OCI-M2 (cell line): ENCODE data around the gene NFIX.

Source experiments
- DNase-seq: peaks from one replicate; lab custom pipeline; 2025; ENCODE audit not compliant: unreplicated experiment; lab: John Stamatoyannopoulos, UW

NFIX gene

DNA sequence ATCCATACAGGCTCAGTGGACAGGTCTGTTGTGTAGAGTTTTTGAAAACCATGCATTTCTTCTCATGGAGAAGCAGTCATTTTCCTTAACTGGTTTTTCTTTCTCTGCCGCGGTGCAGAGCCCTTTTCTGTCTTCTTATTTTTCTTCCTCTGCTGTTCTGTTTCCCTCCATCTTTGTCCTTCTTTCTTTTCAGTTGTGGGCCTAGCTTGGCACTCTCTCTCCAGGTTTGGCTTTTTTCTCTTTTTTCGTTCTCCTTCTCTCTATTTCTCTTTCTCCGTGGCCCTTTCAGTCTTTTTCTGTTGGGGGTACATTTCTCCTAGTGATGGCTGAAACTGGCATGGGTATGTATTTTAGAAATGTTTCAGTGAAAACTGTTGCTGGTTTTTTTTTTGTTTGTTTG, 24.1 kb downstream of the NFIX start:
- DNase-seq, result no peak

DNA sequence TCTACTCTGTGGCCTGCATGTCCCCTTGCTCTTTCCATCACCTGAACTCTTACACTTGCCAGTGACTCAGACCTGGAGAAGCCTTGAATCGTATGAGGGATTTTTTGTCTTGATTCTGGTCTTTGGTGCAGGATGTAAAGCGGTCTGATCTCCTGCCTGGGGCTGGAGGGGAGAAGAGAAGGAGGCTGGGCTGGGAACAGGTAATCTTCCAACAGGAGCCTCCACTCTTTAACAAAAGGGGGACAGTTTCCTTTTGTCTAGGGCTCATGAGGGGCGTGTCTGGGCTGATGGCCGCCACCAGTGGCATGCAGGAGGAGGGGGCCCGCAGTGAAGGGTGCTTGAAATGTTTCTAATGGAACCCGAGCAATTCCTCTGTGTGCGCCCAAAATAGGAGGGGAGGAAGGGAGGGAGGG, 24.7 kb downstream of the NFIX start:
- no peak for DNase-seq

DNA sequence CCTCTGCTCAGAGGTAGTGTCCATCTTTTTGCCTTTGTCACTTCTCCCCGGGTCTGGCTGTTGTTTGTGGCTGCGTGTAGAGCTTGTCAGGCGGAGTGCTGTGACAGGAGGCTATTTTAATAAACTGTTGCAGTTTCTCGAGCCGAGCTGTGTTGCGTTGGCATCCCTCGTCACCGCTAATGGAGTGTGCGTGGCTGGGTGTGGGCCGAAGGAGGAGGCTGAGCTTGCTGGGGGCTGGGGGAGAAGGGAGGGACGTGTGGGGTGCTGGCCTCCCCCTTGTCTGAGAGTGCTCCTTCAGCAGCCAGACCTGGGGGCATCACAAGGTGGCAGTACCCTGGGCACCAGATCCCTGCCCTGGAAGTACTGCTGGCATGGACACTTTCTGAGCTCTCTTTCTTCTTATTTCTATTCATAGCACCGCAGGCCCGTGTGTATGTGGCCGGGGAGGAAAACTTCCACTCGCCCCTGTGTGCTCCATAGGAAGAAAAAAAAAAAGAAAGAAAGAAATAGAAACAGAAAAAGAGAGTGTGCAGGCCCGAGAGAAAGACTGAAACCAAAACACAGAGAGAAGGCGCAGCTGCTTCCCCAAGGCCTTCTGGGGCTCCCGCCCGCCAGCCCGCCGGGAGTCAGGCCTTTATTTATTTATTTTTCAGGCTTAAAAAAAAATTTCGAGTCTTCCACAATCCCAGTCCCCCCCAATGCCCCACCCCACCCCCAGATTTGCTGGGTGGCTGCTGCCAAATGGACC, 27.0 kb downstream of the NFIX start:
- DNase-seq, result no peak

DNA sequence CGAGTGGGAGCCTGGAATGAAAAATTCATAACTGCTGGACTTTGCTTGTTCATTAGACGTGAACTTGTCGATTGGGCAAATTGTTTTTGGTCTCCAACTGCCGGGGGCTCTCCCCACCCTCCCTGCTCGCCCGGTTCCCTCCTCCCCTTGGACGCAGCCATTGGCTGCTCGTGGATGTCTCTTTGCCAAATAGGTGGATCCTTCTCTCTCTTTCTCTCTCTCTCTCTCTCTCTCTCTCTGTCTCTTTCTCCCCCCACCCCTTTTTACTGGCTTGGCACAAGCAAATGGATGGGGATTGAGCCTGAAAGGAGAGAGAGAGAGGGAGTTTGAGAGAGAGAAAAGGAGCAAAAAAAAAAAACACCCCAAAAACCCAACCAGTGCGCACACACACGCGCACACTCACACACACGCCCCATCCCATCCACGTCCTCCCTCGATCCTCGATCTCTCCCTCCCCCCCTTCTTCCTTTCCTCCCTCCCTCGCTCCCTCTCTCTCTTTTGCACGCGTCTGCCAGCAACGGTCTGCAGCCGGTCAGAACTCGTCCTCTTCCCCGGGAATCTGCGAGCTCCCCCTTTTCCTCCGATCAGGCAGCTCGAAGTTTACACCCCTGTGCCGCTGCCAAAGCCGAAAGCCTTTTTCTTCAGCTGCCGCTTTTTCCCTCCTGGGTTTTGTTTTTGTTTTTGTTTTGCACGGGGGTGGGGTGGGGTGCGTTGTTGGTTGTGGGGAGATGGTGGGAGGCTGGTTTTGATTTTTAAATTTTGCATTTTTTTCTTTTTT, 27.8 kb downstream of the NFIX start:
- no peak for DNase-seq

DNA sequence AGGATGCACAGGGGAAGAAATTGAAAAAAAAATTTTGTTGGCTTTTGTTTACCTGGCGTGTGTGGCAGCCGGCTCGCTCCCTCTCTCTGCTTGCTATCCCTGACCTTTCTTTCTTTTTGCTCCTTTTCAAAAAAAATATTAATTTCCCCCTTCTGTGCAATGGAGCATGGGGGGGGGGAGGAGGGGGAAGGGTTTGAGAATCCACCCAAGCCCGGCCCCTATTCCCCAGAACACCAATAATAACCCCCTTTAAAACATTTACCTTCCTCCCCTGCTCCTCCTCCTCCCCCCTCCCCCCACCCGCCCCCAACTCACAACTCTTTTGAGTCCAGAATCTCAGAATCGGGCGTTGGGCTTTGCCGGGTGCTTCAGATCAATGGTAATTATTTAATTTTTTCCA, 28.4 kb downstream of the NFIX start:
- no peak for DNase-seq

DNA sequence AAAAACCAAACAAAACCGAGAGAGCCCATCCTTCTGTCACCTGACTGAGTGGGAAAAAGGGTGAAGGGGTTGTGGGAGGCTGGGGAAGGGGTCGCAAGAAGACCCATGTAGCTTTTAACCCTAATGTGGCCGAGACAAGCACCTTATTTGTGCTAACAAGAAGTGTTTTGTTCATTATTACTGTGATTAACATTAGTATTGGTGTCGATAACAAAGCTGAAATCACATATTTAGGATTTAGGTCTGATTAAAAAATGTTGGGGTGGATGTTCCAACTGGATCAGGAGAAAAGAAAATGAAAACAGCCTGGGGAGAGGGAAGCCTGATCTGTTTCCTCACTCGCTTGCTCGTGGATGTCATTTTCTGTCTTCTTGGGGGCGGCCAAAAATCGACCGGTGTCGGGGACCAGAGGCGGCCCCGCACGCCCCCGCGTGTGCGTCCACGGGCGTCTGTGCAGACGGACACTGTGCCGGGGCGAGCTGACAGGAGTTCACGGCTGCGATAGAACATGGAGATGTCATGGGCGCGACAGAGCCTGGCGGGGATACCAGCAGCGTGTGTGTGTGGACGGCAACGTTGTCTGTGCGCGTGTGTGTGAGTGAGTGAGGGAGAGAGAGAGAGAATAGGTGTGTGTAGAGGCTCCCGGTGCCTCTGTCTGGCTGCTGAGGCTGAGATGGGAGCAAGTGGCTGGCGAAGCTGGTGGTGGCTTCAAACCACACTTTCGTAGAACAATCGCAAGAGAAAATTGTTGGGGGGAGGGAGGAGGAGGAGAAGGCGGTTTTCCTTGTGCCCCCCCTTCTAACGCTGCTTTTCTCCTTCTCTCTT, 29.1 kb downstream of the NFIX start:
- no peak for DNase-seq

DNA sequence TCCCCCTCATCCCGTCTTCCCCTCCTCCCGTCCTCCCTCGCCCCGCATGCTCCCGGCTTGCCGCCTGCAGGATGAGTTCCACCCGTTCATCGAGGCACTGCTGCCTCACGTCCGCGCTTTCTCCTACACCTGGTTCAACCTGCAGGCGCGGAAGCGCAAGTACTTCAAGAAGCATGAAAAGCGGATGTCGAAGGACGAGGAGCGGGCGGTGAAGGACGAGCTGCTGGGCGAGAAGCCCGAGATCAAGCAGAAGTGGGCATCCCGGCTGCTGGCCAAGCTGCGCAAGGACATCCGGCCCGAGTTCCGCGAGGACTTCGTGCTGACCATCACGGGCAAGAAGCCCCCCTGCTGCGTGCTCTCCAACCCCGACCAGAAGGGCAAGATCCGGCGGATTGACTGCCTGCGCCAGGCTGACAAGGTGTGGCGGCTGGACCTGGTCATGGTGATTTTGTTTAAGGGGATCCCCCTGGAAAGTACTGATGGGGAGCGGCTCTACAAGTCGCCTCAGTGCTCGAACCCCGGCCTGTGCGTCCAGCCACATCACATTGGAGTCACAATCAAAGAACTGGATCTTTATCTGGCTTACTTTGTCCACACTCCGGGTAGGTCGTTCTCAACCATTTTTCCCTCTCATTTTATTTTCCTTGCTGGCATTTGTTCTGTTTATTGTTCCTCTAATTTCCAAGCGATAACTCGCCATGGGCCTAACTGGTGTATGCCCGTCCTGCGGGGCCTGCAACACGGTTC, 29.8 kb downstream of the NFIX start:
- DNase-seq, result no peak

DNA sequence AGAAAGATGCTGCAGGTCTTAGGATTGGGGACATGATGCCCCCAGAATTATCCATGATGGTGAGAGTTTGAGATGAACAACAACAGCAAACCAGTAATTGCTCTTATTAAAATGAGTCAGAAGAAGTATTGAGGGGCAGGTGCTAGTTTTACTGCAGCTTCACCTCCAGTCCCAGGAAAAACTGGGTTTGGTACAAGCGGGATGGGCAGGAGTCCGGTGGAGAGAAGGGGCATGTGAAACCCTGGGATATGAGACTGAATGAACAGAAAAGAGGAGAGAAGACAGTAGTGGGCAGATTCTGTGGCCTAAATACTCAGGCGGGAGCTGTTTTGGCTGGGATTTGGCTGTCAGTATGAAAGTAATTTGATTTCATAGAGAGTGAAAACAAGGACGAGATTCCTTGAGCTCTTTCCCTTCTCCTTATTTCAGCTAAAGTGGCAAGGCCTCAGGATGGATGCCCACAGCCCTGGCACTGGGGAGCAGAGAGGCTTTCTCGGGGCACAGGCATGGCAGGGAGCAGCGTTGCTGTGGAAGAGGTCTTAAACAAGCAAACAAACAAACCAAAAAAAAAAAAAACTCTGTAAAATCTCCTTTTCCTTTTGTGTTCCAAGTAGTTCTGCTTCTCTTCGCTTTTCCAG, 30.7 kb downstream of the NFIX start:
- no peak for DNase-seq

DNA sequence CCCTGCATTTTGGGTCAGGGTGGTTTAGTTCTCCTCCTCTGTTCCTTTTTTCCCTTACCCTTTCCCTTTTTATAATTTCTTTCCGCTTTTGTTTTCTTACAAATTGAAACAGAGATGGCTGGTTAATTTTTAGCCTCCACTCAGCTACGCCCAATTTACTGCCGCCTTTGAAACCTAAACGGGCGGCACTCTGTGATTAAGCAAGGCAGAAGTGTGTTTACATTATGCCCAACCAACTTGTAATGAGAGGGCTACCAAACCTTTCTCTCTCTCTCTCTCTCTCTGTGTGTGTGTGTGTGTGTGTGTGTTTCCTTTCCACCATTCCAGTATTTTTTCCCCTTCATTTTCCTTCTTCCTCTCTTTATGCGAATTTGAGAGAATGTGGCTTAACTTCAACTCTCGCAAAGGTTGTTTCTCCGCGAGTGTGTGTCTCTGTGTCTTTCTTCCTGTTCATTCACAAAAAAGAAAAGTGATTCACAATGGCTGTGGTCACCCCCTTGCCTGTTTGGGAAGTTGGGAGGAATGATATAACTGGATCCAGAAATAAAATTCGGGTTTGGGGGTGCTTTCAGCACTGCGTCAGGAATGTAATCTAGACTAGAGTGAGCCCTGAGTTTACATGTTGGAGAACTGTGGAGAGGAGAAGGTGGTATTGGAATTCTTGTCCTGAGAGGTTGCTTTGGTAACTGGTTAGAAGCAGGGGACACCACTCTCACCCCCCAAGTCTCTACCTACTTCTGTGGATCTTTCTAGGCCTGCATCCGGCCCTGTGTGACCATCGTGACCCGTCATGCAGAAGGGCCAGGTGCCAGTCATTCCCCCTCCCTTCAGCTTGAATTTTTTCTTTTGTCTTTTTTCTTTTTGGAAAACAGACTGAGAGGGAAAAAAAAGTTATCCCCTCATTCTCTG, 31.4 kb downstream of the NFIX start:
- DNase-seq, result no peak

DNA sequence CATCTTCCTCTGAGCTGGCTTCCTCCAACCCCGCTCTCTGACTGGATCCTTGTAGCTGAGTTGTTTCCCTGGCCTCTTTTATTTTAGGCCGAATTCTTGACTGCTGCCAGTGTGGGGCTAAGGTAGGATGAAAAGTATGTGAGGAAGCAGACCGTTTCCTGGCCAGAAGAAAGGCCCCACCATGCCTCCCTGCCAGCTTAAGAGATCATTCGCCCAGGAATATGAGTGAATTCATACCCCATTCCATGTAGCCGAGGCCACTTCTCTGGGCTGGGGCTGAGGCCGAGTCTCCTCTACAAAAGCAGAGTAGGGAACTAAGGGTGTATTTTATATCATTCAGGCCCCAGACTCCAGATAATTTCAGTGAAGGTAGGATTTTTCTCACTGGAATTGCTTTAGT, 32.3 kb downstream of the NFIX start:
- no peak for DNase-seq

DNA sequence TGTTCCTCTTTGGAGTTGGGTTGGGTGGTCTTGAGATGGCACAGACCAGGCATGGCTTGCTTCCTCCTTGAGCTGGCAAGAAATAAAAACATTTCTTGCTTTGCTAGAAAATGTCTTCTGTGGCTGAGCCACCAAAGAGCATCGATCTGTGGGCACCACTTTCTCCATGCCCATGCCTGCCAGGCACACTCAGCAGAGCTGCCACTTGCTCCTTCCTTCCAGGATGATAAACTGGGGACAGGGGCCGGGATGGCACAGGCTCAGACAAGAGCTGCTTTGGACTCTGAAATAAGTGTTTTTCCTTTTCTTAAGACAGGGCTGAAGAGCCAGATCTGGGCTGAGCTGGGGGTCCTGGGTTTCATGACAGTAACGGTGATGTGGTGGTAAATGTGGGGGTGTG, 32.8 kb downstream of the NFIX start:
- DNase-seq, result no peak

DNA sequence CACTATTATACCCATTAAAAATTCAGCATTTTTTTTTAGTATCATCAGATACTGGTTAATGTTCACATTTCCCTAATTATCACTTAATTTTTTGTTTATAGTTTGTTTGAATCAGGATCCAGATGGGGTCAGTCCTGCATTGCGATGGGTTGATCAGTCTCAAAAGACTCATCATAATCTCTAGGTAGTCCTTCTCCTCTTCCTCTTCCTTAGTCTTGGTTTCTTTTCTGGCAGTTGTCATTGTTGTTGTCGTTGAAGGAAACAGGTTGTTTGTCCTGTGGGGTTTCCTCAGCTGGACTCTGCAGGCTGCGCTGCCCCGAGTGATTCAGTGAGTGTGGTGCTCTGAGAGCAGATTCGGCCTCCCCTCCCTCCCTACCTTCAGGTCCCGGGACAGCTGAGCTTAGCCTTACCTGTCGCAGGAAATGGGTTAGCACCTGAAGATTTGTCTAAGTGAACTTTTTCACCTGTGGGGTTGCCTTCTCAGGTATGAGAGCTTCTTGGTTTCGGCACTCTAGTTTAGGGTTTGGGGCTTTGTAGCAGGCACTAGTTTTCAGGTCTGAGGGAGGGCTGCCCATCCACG, 34.1 kb downstream of the NFIX start:
- DNase-seq, result no peak

DNA sequence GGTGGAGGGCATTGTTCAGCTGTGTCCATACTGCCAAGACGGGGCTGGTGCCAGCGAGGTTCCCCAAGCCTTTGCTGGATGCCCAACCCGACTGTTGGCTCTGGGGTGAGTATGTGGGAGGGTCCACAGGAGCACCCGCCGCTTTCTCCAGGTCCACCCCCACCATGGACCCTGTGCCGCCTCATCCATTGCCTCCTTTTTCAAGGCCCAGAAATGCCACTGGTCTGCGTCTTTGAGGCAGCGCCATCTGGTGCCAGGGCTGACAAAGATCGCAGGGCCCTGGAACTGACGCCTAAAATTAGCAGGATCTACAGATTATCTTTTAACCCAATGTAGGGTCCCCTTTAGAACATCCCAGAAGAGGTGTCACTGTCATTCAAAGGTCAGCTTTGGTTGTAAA, 34.6 kb downstream of the NFIX start:
- DNase-seq, result no peak

DNA sequence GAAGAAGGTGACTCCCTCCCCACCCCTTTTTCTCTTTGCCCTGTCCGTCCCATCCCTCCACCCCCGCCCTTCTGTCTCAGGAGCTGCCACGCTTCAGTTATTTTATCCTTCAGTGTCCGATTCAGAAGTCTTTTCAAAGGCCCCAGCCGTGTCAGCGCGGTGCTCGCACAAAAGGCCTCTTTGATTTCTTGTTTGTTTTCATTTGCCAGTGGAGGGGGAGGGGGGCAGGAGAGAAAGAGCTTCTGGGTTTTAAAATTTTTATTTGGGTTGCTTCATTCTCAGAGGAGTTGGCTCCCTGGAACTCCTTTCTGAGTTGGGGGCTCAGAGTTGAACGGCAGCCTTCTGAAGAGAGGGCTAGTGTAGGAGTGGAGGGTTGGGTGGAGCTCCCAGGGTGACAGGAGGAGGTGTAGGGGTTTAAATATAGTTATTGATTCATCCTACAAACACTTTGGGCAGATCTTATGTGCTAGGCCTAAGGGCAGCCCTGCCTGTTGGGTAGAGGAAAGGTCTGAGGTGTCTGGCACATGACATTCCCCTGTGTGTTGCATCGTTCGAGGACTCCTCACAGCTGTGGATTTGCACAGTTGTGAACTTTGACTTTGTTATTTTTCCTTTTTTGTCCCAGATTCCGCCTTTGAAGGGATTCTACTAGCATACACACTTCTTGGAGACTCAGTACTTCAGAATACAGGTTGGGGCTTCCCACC, 36.8 kb downstream of the NFIX start:
- DNase-seq, result no peak

DNA sequence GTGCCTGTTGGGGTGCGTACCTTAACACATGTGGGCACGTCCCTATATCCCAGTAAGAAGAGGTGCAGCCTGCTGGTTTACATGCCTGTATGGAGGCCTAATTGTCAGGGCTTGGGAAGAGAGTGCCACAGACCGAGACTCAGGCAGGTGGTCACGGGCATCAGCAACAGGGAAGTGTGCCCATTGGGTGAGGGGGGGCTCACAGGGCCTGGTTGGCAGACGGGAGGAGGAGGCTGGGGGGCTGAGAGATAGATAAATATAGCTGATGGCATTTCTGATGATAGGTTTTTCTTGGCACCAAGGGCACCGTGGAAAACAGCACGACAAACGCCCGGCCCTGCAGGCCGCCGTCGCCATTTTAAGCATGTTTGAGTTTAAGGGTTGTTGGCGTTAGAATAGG, 37.6 kb downstream of the NFIX start:
- no peak for DNase-seq

DNA sequence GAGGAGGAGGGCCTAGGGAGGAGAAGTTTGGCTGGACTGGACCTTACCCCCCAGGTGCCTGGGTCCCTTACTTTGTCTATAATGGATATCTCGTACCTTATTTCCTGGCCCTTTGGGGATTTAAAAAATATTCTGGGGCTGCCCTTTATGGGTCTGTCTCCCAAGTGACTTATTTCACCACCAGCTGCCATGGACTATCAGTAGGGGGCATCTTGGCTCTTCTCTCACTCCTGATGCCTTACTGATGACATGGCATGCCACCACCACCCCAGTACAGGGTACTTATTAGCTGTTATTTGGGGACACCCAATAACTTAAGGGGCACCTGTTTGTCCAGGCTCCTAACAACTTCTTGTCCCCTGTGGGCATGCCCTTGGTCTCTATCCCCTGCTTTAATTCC, 38.0 kb downstream of the NFIX start:
- no peak for DNase-seq

DNA sequence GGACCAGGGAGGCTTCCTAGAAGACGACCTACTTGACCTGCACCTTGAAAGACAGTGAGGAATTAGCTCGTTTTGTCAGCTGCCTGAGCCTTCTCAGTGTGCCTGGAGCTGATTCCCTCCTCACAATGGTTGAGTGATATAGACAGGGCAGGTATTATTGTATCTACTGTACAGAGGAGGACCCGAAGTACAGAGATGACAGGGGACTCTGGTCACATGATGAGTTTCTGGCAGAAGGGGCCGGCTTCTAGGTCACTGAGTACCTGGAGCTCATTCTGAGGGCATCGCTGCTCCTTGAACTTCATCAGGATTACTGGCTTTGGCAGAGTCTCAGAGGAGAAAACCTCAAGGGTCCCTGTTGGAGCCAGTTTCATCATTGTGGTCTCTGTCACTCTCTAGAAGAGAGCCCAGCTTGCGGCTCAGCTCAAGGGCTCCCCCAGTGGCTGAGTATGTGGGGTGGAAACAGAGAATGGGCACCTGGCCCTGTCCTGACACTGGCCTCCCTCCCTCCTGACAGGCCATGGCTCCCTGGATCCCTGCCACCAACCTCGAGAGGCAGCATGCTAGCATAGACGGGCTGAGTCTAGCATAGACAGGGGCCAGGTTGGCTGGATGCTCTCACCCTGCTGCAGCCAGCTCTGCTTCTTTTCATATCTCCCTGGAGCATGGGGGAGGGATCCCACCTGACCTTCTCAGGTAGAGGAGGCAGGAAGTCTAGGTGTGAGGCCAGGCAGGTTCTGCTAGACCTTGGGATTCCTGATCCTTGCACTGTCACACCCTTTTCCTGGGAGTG, 38.7 kb downstream of the NFIX start:
- no peak for DNase-seq

DNA sequence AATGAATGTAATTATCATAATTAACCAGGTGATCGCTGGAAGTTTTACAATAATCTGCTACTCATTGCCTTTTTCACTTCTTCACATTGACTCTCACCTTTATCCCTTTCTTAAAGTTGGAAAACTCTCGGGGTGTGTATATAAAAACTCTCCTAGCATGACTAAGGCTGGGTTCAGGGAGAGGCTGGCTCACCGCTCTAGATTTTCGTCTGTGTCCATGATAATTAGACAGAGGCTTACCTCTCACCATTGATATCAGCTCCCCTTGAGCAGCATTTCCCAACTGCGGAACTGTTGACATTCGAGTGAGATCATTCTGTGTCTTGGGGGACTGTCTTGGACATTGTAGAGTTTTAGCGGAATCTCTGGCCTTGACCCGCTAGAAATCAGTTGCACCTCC, 39.4 kb downstream of the NFIX start:
- no peak for DNase-seq
